Measurements from ENCODE around the gene ZNF318. TPM values are rescaled to one million over a fixed set of nuclear protein-coding genes. Genes with fewer than 3 reads are reported as not detected.

ZNF318 gene
- total RNA-seq, 1 experiment from 2014 or later: 11.3 TPM

DNA sequence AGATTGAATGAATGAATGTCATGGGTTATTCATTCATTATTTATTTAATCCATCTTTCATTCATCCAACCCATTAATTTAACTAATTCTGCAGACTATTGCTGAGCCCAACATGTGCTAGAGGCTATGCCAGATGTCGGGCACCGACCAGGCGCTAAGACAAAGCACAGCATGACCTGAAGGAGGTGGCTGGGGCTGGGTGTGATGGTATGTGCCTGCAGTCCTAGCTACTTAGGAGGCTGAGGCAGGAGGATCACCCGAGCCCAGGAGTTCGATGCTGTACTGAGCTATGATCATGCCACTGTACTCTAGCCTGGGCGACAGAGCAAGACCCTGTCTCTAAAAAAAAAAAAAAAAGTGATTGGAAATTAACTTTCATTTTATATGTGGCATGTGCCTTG lies 77.1 kb downstream of the ZNF318 start:
- no peak overlapping the region for H3K27ac Mint-ChIP-seq (ENCODE audit: low read depth, unreplicated experiment)
- CTCF ChIA-PET: interaction anchor here (0.6 to 0.7 kb wide), 3 partner anchors 29 to 874 kb away, joined by 3 to 4 read pairs (median 3); no protein-coding TSS in a partner anchor
- TF ChIP-seq, protein P1, sequence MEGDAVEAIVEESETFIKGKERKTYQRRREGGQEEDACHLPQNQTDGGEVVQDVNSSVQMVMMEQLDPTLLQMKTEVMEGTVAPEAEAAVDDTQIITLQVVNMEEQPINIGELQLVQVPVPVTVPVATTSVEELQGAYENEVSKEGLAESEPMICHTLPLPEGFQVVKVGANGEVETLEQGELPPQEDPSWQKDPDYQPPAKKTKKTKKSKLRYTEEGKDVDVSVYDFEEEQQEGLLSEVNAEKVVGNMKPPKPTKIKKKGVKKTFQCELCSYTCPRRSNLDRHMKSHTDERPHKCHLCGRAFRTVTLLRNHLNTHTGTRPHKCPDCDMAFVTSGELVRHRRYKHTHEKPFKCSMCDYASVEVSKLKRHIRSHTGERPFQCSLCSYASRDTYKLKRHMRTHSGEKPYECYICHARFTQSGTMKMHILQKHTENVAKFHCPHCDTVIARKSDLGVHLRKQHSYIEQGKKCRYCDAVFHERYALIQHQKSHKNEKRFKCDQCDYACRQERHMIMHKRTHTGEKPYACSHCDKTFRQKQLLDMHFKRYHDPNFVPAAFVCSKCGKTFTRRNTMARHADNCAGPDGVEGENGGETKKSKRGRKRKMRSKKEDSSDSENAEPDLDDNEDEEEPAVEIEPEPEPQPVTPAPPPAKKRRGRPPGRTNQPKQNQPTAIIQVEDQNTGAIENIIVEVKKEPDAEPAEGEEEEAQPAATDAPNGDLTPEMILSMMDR (IDR thresholded peaks at IDR 0.05; ENCODE audit: unreplicated experiment): no peak
- H3K4me3 Mint-ChIP-seq (ENCODE audit: unreplicated experiment): no peak overlapping the region
- BruUV-seq (replicated peaks): no TSS peak
- POLR2A ChIA-PET: interaction anchor here (0.6 kb wide), 2 partner anchors 234 to 987 kb away, joined by 3 read pairs; no protein-coding TSS in a partner anchor
- intact Hi-C loops (cut with micrococcal nuclease): no loop called here
- no peaks in the 10 kb centered on the region for H3K4me1 Mint-ChIP-seq (ENCODE audit: insufficient read depth, unreplicated experiment)
- H3K27me3 Mint-ChIP-seq (ENCODE audit: insufficient read depth, unreplicated experiment): no peaks in the 10 kb centered on the region
- H3K9me3 Mint-ChIP-seq (ENCODE audit: unreplicated experiment): no peaks in the 10 kb centered on the region
- H3K36me3 Mint-ChIP-seq (ENCODE audit: insufficient read depth, unreplicated experiment): no peaks in the 10 kb centered on the region
- no peak for DNase-seq (ENCODE audit: unreplicated experiment)

DNA sequence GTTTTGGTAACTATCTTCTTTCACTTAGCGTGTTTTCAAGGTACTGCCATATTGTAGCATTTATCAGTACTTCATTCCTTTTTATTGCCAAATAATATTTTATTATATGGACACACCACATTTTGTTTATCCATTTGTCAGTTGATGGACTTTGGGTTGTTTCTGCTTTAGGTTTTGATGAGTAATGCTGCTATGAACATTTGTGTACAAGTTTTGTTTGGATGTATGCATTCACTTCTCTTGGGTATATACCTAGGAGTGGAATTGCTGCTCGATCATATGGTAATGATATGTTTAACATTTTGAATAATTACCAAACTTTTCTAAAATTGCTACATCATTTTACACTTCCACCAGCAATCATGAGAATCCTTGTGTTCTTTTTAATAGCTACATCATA lies 77.7 kb downstream of the ZNF318 start:
- ChIA-PET CTCF (no interaction called here), POLR2A (interaction anchor here (0.6 kb wide), 1 partner anchor 234 kb away, joined by 3 read pairs; no protein-coding TSS in a partner anchor)
- intact Hi-C loops (cut with micrococcal nuclease): no loop called here
- TF ChIP-seq, protein P1 (IDR thresholded peaks at IDR 0.05; ENCODE audit: unreplicated experiment): no peak
- no peaks in the 10 kb centered on the region for H3K9me3 Mint-ChIP-seq (ENCODE audit: unreplicated experiment)
- H3K4me1 Mint-ChIP-seq (ENCODE audit: insufficient read depth, unreplicated experiment): no peaks in the 10 kb centered on the region
- H3K4me3 Mint-ChIP-seq (ENCODE audit: unreplicated experiment): no peak overlapping the region
- H3K36me3 Mint-ChIP-seq (ENCODE audit: insufficient read depth, unreplicated experiment): no peaks in the 10 kb centered on the region
- no TSS peak for BruUV-seq (replicated peaks)
- H3K27ac Mint-ChIP-seq (ENCODE audit: low read depth, unreplicated experiment): no peak overlapping the region
- DNase-seq (ENCODE audit: unreplicated experiment): no peak
- no peaks in the 10 kb centered on the region for H3K27me3 Mint-ChIP-seq (ENCODE audit: insufficient read depth, unreplicated experiment)

DNA sequence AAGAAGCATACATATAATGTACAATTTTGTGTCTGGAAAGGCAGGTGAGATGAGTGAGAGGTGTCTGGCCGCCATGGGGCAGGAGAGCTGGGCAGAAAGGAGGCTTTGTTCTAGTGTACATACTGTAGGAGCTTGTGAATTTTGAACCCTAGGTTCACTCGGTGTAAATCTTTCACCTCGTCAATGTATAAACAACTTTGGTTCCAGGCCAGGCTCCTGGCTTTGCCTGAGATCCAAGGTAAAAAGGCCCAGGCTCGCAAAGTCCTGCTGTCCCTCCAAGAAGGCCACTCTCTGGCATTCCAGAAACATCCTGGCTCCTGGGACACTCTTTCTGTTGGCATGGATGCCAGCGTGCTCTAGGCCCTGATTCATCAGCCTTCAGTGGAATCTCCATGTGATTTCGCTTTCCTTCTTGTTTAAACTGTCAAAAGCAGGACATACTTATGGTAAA lies 78.5 kb downstream of the ZNF318 start:
- Mint-ChIP-seq H3K9me3 (ENCODE audit: unreplicated experiment) (no peaks in the 10 kb centered on the region), H3K27me3 (ENCODE audit: insufficient read depth, unreplicated experiment) (peaks cover 8% of the 10 kb centered on the region), H3K4me3 (ENCODE audit: unreplicated experiment) (no peak overlapping the region), H3K36me3 (ENCODE audit: insufficient read depth, unreplicated experiment) (no peaks in the 10 kb centered on the region), H3K4me1 (ENCODE audit: insufficient read depth, unreplicated experiment) (no peaks in the 10 kb centered on the region), H3K27ac (ENCODE audit: low read depth, unreplicated experiment) (no peak overlapping the region)
- ChIA-PET CTCF (interaction anchor here (0.6 to 0.7 kb wide), 2 partner anchors 100 to 214 kb away, joined by 3 to 5 read pairs; no protein-coding TSS in a partner anchor), POLR2A (no interaction called here)
- intact Hi-C loops (cut with micrococcal nuclease): no loop called here
- TF ChIP-seq, protein P1 (IDR thresholded peaks at IDR 0.05; ENCODE audit: unreplicated experiment): no peak
- no TSS peak for BruUV-seq (replicated peaks)
- DNase-seq (ENCODE audit: unreplicated experiment): no peak

DNA sequence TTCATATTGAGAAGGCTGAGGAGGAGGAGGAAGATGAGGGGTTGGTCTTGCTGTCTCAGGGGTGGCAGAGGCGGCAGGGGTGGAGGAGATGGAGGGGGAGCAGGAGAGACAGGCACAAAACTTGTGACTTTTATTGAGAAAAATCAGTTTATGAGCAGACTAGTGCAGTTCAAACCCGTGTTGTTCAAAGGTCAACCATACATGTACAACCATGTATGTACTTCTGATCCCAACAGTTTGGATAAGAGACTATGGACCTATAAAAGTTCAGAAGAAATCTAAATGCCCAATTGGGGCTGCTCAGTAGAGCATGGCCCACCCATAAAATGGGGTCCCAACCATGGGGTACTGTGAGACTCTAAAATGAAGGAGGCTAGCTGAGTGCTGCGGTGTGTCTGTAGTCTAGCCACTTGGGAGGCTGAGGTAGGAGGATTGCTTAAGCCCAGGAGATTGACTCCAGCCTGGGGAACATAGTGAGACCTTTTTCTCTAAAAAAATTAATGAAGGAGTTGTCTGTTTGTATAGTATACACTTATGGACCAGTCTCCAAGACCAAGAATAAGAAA lies 79.0 kb downstream of the ZNF318 start:
- POLR2A ChIA-PET: no interaction called here
- no TSS peak for BruUV-seq (replicated peaks)
- Mint-ChIP-seq H3K4me1 (ENCODE audit: insufficient read depth, unreplicated experiment) (no peaks in the 10 kb centered on the region), H3K27ac (ENCODE audit: low read depth, unreplicated experiment) (no peak overlapping the region), H3K9me3 (ENCODE audit: unreplicated experiment) (no peaks in the 10 kb centered on the region), H3K4me3 (ENCODE audit: unreplicated experiment) (no peak overlapping the region), H3K36me3 (ENCODE audit: insufficient read depth, unreplicated experiment) (no peaks in the 10 kb centered on the region), H3K27me3 (ENCODE audit: insufficient read depth, unreplicated experiment) (peaks cover 13% of the 10 kb centered on the region)
- TF ChIP-seq, protein P1 (IDR thresholded peaks at IDR 0.05; ENCODE audit: unreplicated experiment): no peak
- no peak for DNase-seq (ENCODE audit: unreplicated experiment)
- CTCF ChIA-PET: interaction anchor here (0.6 to 0.7 kb wide), 2 partner anchors 99 to 180 kb away, joined by 3 to 4 read pairs; no protein-coding TSS in a partner anchor
- intact Hi-C loops (cut with micrococcal nuclease): no loop called here
